Choroid plexus epithelial cell (primary cell): Measurements from ENCODE around the gene RPTOR.

ENCODE experiments used
- DNase-seq: peaks from one replicate; pipeline ENCODE4 v3.0.0-alpha.2; 2010; ENCODE audit warnings: low read depth
- H3K4me3 ChIP-seq: 2 replicates; pipeline ENCODE4 v1.5.1; 2011; ENCODE audit warnings: low read depth, mild to moderate bottlenecking, control low read depth, low read length, moderate library complexity
- CTCF ChIP-seq: conservative IDR thresholded peaks from 2 replicates; pipeline ENCODE4 v1.5.1; 2011; ENCODE audit warnings: low read depth, mild to moderate bottlenecking, control low read depth, inconsistent platforms, low read length, moderate library complexity

Gene RPTOR

GRCh38 chr17:80798595-80799537, 254.2 kb downstream of the RPTOR start:
- TF ChIP-seq CTCF = no peak
- no peak for DNase-seq

GRCh38 chr17:80799538-80800480, 255.2 kb downstream of the RPTOR start:
- H3K4me3 ChIP-seq = no peak overlapping the region
- no peak for DNase-seq
- TF ChIP-seq CTCF = no peak

More at GRCh38 chr17:80798595-80799537, 254.2 kb downstream of the RPTOR start:
- H3K4me3 ChIP-seq = no peak overlapping the region

GRCh38 chr17:80800481-80801391, 256.1 kb downstream of the RPTOR start:
- no peak for DNase-seq
- H3K4me3 ChIP-seq = no peak overlapping the region
- TF ChIP-seq CTCF = no peak

- H3K4me3 ChIP-seq = no peak overlapping the region
- no peak for TF ChIP-seq CTCF
- no peak for DNase-seq
Measured at GRCh38 chr17:80802626-80803450, 258.2 kb downstream of the RPTOR start.

- no peak for DNase-seq
- TF ChIP-seq CTCF = no peak
- H3K4me3 ChIP-seq = no peak overlapping the region
Measured at GRCh38 chr17:80803451-80804428, 259.1 kb downstream of the RPTOR start.
